SKM-1 (cell line): ENCODE measurements around the gene BCL2.
A peak's percentile ranks its signal among the peaks of the same experiment; 100 is the strongest.

Source experiments
- DNase-seq: peaks from one replicate; lab custom pipeline; 2025; ENCODE audit not compliant: unreplicated experiment; lab: John Stamatoyannopoulos, UW

BCL2 gene

DNA sequence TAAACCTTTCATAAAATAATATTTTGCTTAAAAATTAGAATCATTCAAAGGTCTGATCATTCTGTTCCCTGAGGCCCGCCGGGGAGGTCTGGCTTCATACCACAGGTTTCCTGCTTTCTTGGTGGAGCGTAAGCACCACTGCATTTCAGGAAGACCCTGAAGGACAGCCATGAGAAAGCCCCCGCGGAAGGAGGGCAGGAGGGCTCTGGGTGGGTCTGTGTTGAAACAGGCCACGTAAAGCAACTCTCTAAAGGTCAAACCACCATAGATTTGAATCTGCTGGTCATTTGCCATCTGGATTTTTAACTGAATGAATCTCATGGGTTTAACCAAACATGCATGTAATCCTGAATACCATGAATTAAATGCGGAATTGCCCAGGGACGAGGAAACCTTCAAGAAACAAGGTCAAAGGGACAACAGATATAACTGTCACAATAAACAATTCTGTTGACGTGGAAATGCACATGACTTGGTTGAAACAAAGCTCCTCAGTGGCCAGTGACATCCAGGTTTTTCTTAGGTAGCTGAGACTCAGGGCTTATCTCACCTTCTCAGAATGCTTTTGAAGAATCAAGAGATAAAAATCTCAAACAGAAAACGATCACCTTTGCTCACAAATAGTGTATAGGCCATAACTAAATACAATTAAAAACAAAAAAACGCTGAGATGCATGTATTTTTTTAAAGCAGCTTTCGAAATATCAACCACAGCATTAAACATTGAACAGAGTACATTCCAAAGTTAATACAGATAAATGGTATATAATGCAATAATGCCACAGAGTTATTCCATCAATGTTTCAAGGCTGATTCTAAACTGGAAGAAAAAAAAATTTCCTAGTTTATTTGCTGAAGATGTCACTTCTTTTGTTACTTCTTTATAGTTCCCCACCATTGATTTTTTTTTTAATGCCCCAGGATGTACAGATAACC is 193.2 kb downstream of the BCL2 start:
- DNase-seq = no peak

GRCh38 chr18:63120620-63121019 is 198.9 kb downstream of the BCL2 start:
- DNase-seq = no peak

DNA sequence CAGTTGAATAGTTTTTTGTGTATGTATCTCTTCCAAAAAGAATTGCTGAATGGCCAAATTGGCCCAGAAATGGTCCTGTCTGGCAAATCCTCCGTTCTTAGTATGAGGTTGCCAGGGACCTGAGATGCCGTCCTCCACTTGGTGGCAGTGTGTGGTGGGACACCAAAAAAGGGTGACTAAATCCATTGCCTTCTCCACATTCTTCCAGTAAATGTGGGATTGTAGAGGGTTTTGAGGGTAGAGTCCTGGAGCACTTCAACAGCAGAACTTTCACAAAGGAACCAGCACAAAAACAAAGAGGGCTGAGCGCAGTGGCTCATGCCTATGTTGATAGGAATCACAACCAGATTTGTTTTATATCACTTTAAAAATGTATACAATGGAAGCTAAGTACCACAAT is 199.9 kb downstream of the BCL2 start:
- DNase-seq = no peak

- no peak for DNase-seq
Observed at GRCh38 chr18:63113899-63114565, 205.5 kb downstream of the BCL2 start.

DNA sequence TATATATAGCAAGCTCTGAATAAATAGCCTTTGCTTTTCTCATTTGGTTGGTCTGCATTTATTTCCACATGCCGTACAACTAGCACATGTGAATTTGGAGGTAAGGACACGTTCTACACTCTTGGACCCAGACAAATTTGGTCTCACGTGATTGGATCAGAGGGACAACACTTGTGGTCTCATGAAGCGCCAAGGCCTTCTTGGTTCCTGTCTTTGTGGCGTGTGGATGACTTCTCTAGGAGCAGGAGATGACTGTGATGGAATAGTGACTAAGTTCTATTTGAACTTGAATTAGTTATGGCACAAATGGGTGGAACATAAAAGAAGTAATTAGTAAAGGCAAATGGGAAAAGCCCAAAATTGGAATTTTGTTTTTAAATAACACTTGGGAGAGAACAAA is 206.9 kb downstream of the BCL2 start:
- peak; percentile 41 for DNase-seq

GRCh38 chr18:63111671-63112402 is 207.7 kb downstream of the BCL2 start:
- peak; percentile 86 for DNase-seq

DNA sequence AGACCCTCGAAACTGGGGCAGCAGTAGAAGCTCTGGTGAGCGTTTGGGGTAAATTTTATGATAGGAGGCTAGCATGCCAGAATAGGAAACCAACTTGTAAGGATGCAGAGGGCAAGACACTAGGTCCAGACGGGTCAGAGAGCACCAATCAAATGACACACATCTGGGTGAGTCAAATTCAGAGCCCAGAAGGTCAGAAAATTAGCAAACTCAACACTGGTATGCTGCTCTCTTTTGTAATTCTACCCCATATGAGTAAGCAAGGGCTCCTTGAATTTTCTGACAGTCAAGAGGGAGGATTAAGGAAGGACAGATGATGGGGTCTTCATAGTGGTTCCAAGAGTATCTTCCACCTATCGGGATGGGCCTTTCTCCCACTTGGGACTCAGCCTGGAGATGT is 209.8 kb downstream of the BCL2 start:
- no peak for DNase-seq

DNA sequence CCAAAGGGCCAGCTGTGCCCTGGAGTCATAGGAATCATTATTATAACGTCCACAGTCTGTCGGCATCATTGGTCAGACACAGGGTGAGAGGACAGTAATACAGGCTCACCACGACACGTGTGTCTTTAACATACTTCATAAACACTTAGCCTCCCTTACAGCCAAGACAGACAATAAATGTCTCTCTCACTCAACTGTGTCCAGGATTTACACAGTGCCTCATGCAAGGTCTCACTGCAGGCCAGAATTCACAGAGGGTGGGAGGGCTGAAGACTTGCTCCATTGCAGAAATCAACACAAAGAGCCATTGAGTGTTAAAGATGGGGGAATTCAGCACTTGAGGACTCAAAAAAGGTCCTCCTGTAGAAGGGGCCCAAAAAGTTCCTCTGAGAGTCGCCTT is 210.5 kb downstream of the BCL2 start:
- DNase-seq = no peak

- DNase-seq = no peak
Observed at GRCh38 chr18:63107931-63108330, 211.6 kb downstream of the BCL2 start.

- no peak for DNase-seq
Observed at GRCh38 chr18:63107171-63107845, 212.3 kb downstream of the BCL2 start.

DNA sequence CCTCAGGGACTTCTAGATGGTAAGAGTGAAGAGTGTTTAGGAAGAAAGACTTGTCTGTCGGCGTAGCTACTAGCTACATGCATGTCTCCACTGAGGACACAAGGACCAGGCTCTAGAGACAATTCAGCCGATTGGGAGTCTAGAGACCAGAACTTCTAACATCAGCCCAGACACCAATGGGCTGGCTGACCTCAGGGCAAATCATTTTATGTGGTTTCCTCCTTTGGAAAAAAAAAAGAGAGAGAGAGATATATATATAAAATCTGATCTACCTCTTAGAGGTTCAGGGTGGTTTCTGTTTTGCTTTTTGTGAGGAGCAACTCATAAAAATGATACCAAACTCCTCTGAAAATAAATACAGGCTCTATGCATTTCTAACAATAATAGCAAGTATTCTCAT is 212.8 kb downstream of the BCL2 start:
- no peak for DNase-seq

DNA sequence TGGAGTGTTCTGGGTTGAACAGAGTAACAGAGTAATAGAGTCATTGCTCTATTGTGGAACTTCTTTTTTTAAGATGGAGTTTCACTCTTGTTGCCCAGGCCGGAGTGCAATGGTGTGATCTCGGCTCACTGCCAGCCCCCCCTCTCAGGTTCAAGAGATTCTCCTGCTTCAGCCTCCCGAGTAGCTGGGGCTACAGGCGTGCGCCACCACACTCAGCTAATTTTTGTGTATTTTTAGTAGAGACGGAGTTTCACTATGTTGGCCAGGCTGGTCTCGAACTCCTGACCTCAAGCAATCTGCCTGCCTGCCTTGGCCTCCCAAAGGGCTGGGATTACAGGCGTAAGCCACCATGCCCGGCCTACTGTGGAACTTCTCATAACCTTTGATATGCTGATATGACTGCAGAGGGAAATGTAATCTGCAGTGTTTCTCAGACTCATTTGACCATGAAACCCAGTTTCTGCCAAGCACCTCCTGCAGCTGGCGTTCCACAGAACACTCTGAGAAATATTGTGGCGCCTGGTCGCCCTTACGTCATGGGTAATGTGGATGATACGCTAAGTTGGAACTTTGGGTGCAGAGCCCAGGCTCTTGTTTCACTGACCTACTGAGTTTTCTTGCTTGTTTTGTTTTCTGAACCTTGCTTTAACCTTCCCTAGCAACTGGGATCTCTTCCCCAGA is 213.8 kb downstream of the BCL2 start:
- DNase-seq = no peak

DNA sequence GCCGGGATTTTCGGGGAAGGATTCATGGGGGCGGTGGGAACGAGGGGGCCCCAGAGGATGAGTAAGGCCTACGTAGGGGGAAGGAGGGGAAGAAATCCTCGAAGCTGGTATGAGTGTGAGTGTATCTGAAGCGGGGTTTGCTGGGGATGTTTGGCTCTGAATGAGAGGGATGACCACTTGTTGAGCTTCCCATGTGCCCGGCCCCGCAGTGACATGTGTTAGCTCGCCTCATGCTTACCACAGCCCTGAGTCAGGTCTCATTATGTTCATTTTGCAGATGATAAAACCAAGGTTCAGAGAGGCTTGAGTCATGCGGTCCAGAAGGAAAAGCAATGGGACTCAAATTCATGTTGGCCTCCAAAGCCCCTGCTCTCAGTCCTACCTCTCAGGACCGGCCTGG is 214.7 kb downstream of the BCL2 start:
- no peak for DNase-seq

- DNase-seq = no peak
Observed at GRCh38 chr18:63102941-63103744, 216.4 kb downstream of the BCL2 start.

GRCh38 chr18:63100630-63101055 is 218.9 kb downstream of the BCL2 start:
- no peak for DNase-seq

DNA sequence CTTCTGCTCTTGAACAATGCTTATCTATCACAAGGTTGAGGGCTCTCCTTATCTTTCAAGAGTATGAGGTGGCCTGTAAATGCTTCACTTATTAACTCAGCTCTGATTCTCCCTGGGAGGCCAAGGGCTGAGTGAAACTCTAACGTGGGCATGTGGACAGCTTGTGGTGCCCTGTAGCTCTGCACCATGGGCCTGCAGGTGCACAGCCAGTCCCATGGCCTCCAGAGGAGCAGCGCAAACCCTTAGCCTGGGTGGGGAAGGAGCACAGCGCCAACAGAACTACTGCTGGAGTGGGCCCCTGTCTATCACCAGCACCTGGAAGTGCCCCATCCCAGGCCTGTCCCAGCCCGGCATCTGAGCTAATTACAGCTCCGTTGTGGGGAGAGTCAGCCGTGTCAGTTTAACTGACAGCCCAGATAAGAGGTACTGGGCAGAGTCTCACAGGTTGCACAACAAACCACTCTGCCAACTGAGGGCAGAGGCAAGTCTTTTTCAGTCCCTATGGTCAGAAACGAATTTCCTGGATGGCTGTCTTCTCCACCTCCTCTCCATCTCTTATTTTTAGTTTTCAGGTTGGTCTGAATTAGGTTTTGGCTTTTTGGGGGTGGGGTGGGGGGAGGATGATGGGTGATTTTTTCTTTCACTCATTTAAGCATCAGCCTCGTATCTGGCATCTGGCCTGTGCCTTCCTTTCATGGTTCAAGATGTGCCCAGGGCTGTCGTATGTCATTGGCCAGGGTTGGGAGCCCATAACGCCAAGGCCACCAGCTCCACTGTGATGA is 219.5 kb downstream of the BCL2 start:
- DNase-seq = peak; percentile 68

DNA sequence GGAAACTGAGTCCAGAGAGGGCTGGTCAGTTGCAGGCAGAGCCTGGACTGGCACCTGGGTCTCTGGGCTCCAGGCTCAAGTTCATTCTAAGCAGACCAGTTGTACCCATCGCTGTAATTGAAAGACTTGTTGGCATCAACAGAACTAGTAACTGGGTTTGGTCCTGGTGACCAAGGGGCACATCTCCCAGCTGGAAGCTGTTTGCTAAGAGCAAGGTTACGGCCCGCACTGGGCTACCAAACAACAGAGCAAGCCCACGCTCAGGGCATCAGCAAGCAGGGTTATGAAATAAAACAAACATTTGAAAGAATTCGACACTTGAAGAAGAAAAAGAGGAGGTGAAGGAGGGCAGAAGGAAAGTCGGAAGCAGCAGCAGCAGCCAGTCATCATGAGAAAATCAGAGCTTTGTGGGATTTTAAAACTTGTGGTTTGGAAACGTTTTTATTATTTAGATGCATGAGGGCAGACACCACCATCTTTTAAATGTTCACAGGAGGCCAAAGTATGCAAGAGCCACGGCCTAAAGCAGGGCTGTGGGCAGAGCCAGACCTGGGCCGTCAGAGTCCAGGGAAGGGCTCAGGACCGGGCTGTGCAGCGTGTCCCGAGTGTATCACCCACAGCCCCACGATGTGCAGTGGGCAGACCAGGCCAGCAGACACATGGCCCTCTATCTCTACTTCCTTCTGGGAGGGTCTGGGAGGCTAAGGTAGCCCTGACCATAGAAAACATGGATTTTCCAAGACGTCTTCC is 220.3 kb downstream of the BCL2 start:
- DNase-seq = no peak
